ENCODE results near the gene UBE2F. TPM values are rescaled to one million over a fixed set of nuclear protein-coding genes. Genes with fewer than 3 reads are reported as not detected.

Gene UBE2F
- total RNA-seq, 2 experiments from 2014 or later: 19.9 to 27.1 TPM

- H3K4me2 ChIP-seq (ENCODE audit: low read length): no peak overlapping the region
- CTCF ChIA-PET (ENCODE audit: unreplicated experiment): no interaction called here
- H3K4me3 ChIP-seq (ENCODE audit: low read depth, low read length, poor library complexity, severe bottlenecking): no peak overlapping the region
- no peaks in the 10 kb centered on the region for H3K36me3 ChIP-seq (ENCODE audit: insufficient read depth, low read length)
- BruUV-seq (replicated peaks): no TSS peak
- TF ChIP-seq EZH2phosphoT487 (IDR thresholded peaks at IDR 0.05; ENCODE audit: borderline replicate concordance, low read depth, low read length): no peak
- no peak for TF ChIP-seq CTCF (conservative IDR thresholded peaks at IDR 0.05; ENCODE audit: low read length)
- H3K9me2 ChIP-seq (ENCODE audit: insufficient read depth, low read length): no peaks in the 10 kb centered on the region
- POLR2A ChIA-PET: no interaction called here
- no peaks in the 10 kb centered on the region for H3K79me2 ChIP-seq (ENCODE audit: insufficient read depth, low read depth, low read length)
- no peak overlapping the region for H3K27ac ChIP-seq (ENCODE audit: low read depth, low read length, poor library complexity, severe bottlenecking)
- peaks cover 9% of the 10 kb centered on the region; the same call in 1 of the 2 replicates for H3K9me3 ChIP-seq (ENCODE audit: low read length)
- H2AFZ ChIP-seq (ENCODE audit: low read length): no peak overlapping the region
- no peaks in the 10 kb centered on the region for H4K20me1 ChIP-seq (ENCODE audit: insufficient read depth, low read length)
- H3K4me1 ChIP-seq (ENCODE audit: insufficient read depth, low read length, poor library complexity, severe bottlenecking): no peaks in the 10 kb centered on the region
- intact Hi-C loops (cut with micrococcal nuclease; ENCODE audit: unreplicated experiment): no loop called here
- no peak for DNase-seq (ENCODE audit: low spot score)
Observed at GRCh38 chr2:237940828-237941227, 26.0 kb upstream of the UBE2F start.

- TF ChIP-seq CTCF (conservative IDR thresholded peaks at IDR 0.05; ENCODE audit: low read length) (no peak), EZH2phosphoT487 (IDR thresholded peaks at IDR 0.05; ENCODE audit: borderline replicate concordance, low read depth, low read length) (no peak)
- no peaks in the 10 kb centered on the region for H4K20me1 ChIP-seq (ENCODE audit: insufficient read depth, low read length)
- H3K9me2 ChIP-seq (ENCODE audit: insufficient read depth, low read length): no peaks in the 10 kb centered on the region
- no peak overlapping the region for H2AFZ ChIP-seq (ENCODE audit: low read length)
- intact Hi-C loops (cut with micrococcal nuclease; ENCODE audit: unreplicated experiment): no loop called here
- H3K9me3 ChIP-seq (ENCODE audit: low read length): peaks cover 9% of the 10 kb centered on the region; the same call in 1 of the 2 replicates
- no peaks in the 10 kb centered on the region for H3K36me3 ChIP-seq (ENCODE audit: insufficient read depth, low read length)
- DNase-seq (ENCODE audit: low spot score): no peak
- BruUV-seq (replicated peaks): no TSS peak
- POLR2A ChIA-PET: no interaction called here
- H3K4me3 ChIP-seq (ENCODE audit: low read depth, low read length, poor library complexity, severe bottlenecking): no peak overlapping the region
- H3K4me2 ChIP-seq (ENCODE audit: low read length): no peak overlapping the region
- CTCF ChIA-PET (ENCODE audit: unreplicated experiment): no interaction called here
- H3K79me2 ChIP-seq (ENCODE audit: insufficient read depth, low read depth, low read length): no peaks in the 10 kb centered on the region
- H3K27ac ChIP-seq (ENCODE audit: low read depth, low read length, poor library complexity, severe bottlenecking): no peak overlapping the region
- no peaks in the 10 kb centered on the region for H3K4me1 ChIP-seq (ENCODE audit: insufficient read depth, low read length, poor library complexity, severe bottlenecking)
Observed at GRCh38 chr2:237941239-237941638, 25.6 kb upstream of the UBE2F start.

GRCh38 chr2:237942513-237942899 is 24.3 kb upstream of the UBE2F start:
- no peak overlapping the region for H2AFZ ChIP-seq (ENCODE audit: low read length)
- no peaks in the 10 kb centered on the region for H3K9me2 ChIP-seq (ENCODE audit: insufficient read depth, low read length)
- intact Hi-C loops (cut with micrococcal nuclease; ENCODE audit: unreplicated experiment): no loop called here
- no peak overlapping the region for H3K4me3 ChIP-seq (ENCODE audit: low read depth, low read length, poor library complexity, severe bottlenecking)
- no TSS peak for BruUV-seq (replicated peaks)
- CTCF ChIA-PET (ENCODE audit: unreplicated experiment): no interaction called here
- H3K36me3 ChIP-seq (ENCODE audit: insufficient read depth, low read length): no peaks in the 10 kb centered on the region
- H3K4me1 ChIP-seq (ENCODE audit: insufficient read depth, low read length, poor library complexity, severe bottlenecking): no peaks in the 10 kb centered on the region
- TF ChIP-seq EZH2phosphoT487 (IDR thresholded peaks at IDR 0.05; ENCODE audit: borderline replicate concordance, low read depth, low read length) (no peak), CTCF (conservative IDR thresholded peaks at IDR 0.05; ENCODE audit: low read length) (no peak)
- peaks cover 9% of the 10 kb centered on the region; the same call in 1 of the 2 replicates for H3K9me3 ChIP-seq (ENCODE audit: low read length)
- POLR2A ChIA-PET: no interaction called here
- no peak overlapping the region for H3K27ac ChIP-seq (ENCODE audit: low read depth, low read length, poor library complexity, severe bottlenecking)
- H4K20me1 ChIP-seq (ENCODE audit: insufficient read depth, low read length): no peaks in the 10 kb centered on the region
- no peak for DNase-seq (ENCODE audit: low spot score)
- no peak overlapping the region for H3K4me2 ChIP-seq (ENCODE audit: low read length)
- H3K79me2 ChIP-seq (ENCODE audit: insufficient read depth, low read depth, low read length): no peaks in the 10 kb centered on the region
